ENCODE measurements around the gene FGF11.
A peak's percentile ranks its signal among the peaks of the same experiment; 100 is the strongest.

DNA sequence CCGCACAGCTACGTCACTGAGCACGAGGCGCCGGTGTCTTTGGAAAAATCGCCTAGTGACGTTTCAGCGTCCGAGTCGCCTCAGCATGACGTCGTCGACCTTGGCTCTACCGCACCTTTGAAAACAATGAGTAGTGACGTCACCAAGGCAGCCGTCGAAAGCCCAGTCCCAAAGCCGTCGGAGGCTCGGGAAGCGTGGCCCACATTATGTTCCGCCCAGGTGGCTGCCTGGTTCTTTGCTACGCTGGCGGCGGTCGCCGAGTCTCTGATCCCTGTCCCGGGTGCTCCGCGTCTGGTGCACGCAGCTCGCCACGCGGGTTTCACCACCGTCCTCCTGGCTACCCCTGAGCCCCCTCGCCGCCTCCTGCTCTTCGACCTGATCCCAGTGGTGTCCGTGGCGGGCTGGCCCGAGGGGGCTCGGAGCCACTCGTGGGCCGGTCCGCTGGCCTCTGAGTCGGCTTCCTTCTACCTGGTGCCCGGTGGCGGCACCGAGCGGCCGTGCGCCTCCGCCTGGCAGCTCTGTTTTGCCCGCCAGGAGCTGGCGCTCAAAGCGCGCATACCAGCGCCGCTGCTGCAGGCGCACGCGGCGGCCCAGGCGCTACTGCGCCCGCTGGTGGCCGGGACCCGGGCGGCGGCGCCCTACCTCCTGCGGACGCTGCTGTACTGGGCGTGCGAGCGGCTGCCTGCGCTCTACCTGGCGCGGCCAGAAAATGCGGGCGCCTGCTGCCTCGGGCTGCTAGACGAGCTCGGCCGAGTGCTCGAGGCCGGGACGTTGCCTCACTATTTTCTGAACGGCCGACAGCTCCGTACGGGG is 2.5 kb upstream of the FGF11 start:
- TF ChIP-seq, protein P1, sequence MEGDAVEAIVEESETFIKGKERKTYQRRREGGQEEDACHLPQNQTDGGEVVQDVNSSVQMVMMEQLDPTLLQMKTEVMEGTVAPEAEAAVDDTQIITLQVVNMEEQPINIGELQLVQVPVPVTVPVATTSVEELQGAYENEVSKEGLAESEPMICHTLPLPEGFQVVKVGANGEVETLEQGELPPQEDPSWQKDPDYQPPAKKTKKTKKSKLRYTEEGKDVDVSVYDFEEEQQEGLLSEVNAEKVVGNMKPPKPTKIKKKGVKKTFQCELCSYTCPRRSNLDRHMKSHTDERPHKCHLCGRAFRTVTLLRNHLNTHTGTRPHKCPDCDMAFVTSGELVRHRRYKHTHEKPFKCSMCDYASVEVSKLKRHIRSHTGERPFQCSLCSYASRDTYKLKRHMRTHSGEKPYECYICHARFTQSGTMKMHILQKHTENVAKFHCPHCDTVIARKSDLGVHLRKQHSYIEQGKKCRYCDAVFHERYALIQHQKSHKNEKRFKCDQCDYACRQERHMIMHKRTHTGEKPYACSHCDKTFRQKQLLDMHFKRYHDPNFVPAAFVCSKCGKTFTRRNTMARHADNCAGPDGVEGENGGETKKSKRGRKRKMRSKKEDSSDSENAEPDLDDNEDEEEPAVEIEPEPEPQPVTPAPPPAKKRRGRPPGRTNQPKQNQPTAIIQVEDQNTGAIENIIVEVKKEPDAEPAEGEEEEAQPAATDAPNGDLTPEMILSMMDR (conservative IDR thresholded peaks at IDR 0.05; ENCODE audit: low read depth, low read length): peak; percentile 94
- TF ChIP-seq RFX5 (IDR thresholded peaks at IDR 0.05; ENCODE audit: low read depth, low read length) (no peak), MXI1 (IDR thresholded peaks at IDR 0.05; ENCODE audit: borderline replicate concordance, low read depth, low read length) (peak; percentile 80)
